Measurements from ENCODE around the gene TEX29. TPM values are rescaled to one million over a fixed set of nuclear protein-coding genes. Genes with fewer than 3 reads are reported as not detected.

TEX29 gene
- total and polyA plus RNA-seq, 4 donors, result 0.96 to 5.5 (median 1.7) TPM

GRCh38 chr13:111296417-111296816 is 24.0 kb upstream of the TEX29 start:
- no peaks in the 10 kb centered on the region for H3K27me3 ChIP-seq (ENCODE audit: control insufficient read depth in 1 of 2, insufficient read depth in 2 of 2, low read length in 1 of 2)
- no peak overlapping the region for H3K27ac ChIP-seq (ENCODE audit: low read depth in 1 of 2, low read length in 2 of 2)
- no peaks in the 10 kb centered on the region for H3K9me3 ChIP-seq (ENCODE audit: control insufficient read depth, low read length)
- H3K36me3 ChIP-seq (ENCODE audit: control insufficient read depth in 1 of 2, insufficient read depth in 2 of 2, low read length in 1 of 2), result peaks cover 0 to 6% of the 10 kb centered on the region in 2 donors
- no peak for DNase-seq
- intact Hi-C loops (cut with DNase I), result no loop called here
- 63 to 65% methylated on average over 6 of the region's 6 CpGs for WGBS, 2 donors
- no peak overlapping the region for H3K4me3 ChIP-seq (ENCODE audit: low read length in 2 of 2)
- no peaks in the 10 kb centered on the region for H3K4me1 ChIP-seq (ENCODE audit: control insufficient read depth in 1 of 2, insufficient read depth in 2 of 2, low read length in 2 of 2)
- ATAC-seq (ENCODE audit: low FRiP score), result no peak

GRCh38 chr13:111298214-111298975 is 22.0 kb upstream of the TEX29 start:
- ATAC-seq (ENCODE audit: low FRiP score) (no peak), DNase-seq (no peak)
- no peak overlapping the region for H3K27ac ChIP-seq (ENCODE audit: low read depth in 1 of 2, low read length in 2 of 2)
- intact Hi-C loops (cut with DNase I), result no loop called here
- 74 to 77% methylated on average over 13 of the region's 13 CpGs for WGBS, 2 donors
- H3K9me3 ChIP-seq (ENCODE audit: control insufficient read depth, low read length), result no peaks in the 10 kb centered on the region
- H3K4me1 ChIP-seq (ENCODE audit: control insufficient read depth in 1 of 2, insufficient read depth in 2 of 2, low read length in 2 of 2), result no peaks in the 10 kb centered on the region
- no peaks in the 10 kb centered on the region for H3K27me3 ChIP-seq (ENCODE audit: control insufficient read depth in 1 of 2, insufficient read depth in 2 of 2, low read length in 1 of 2)
- no peak overlapping the region for H3K4me3 ChIP-seq (ENCODE audit: low read length in 2 of 2)
- peaks cover 4 to 6% of the 10 kb centered on the region in 2 donors for H3K36me3 ChIP-seq (ENCODE audit: control insufficient read depth in 1 of 2, insufficient read depth in 2 of 2, low read length in 1 of 2)

GRCh38 chr13:111302045-111302726 is 18.3 kb upstream of the TEX29 start:
- intact Hi-C loops (cut with DNase I), result no loop called here
- no peak for ATAC-seq (ENCODE audit: low FRiP score)
- Histone ChIP-seq H3K27me3 (ENCODE audit: control insufficient read depth in 1 of 2, insufficient read depth in 2 of 2, low read length in 1 of 2) (no peaks in the 10 kb centered on the region), H3K9me3 (ENCODE audit: control insufficient read depth, low read length) (no peaks in the 10 kb centered on the region), H3K27ac (ENCODE audit: low read depth in 1 of 2, low read length in 2 of 2) (no peak overlapping the region), H3K4me3 (ENCODE audit: low read length in 2 of 2) (no peak overlapping the region), H3K36me3 (ENCODE audit: control insufficient read depth in 1 of 2, insufficient read depth in 2 of 2, low read length in 1 of 2) (peaks cover 11 to 16% of the 10 kb centered on the region in 2 donors), H3K4me1 (ENCODE audit: control insufficient read depth in 1 of 2, insufficient read depth in 2 of 2, low read length in 2 of 2) (no peaks in the 10 kb centered on the region)
- DNase-seq, result no peak
- 79 to 85% methylated on average over 22 of the region's 22 CpGs for WGBS, 2 donors

GRCh38 chr13:111303559-111303958 is 16.9 kb upstream of the TEX29 start:
- intact Hi-C loops (cut with DNase I), result no loop called here
- H3K27me3 ChIP-seq (ENCODE audit: control insufficient read depth in 1 of 2, insufficient read depth in 2 of 2, low read length in 1 of 2), result no peaks in the 10 kb centered on the region
- H3K36me3 ChIP-seq (ENCODE audit: control insufficient read depth in 1 of 2, insufficient read depth in 2 of 2, low read length in 1 of 2), result peaks cover 11 to 14% of the 10 kb centered on the region in 2 donors
- no peaks in the 10 kb centered on the region for H3K9me3 ChIP-seq (ENCODE audit: control insufficient read depth, low read length)
- H3K4me1 ChIP-seq (ENCODE audit: control insufficient read depth in 1 of 2, insufficient read depth in 2 of 2, low read length in 2 of 2), result no peaks in the 10 kb centered on the region
- no peak for DNase-seq
- H3K4me3 ChIP-seq (ENCODE audit: low read length in 2 of 2), result no peak overlapping the region
- no peak overlapping the region for H3K27ac ChIP-seq (ENCODE audit: low read depth in 1 of 2, low read length in 2 of 2)
- whole genome bisulfite sequencing, 2 donors, result 95 to 96% methylated on average over 11 of the region's 11 CpGs
- ATAC-seq (ENCODE audit: low FRiP score), result no peak

GRCh38 chr13:111304041-111304544 is 16.3 kb upstream of the TEX29 start:
- WGBS, 2 donors, result 90 to 91% methylated on average over 15 of the region's 15 CpGs
- intact Hi-C loops (cut with DNase I), result no loop called here
- DNase-seq (no peak), ATAC-seq (ENCODE audit: low FRiP score) (no peak)
- Histone ChIP-seq H3K27ac (ENCODE audit: low read depth in 1 of 2, low read length in 2 of 2) (no peak overlapping the region), H3K4me1 (ENCODE audit: control insufficient read depth in 1 of 2, insufficient read depth in 2 of 2, low read length in 2 of 2) (no peaks in the 10 kb centered on the region), H3K9me3 (ENCODE audit: control insufficient read depth, low read length) (no peaks in the 10 kb centered on the region), H3K36me3 (ENCODE audit: control insufficient read depth in 1 of 2, insufficient read depth in 2 of 2, low read length in 1 of 2) (peaks cover 11 to 14% of the 10 kb centered on the region in 2 donors), H3K4me3 (ENCODE audit: low read length in 2 of 2) (no peak overlapping the region), H3K27me3 (ENCODE audit: control insufficient read depth in 1 of 2, insufficient read depth in 2 of 2, low read length in 1 of 2) (no peaks in the 10 kb centered on the region)

GRCh38 chr13:111304603-111305289 is 15.7 kb upstream of the TEX29 start:
- 91 to 92% methylated on average over 20 of the region's 20 CpGs for WGBS, 2 donors
- Histone ChIP-seq H3K4me3 (ENCODE audit: low read length in 2 of 2) (no peak overlapping the region), H3K27ac (ENCODE audit: low read depth in 1 of 2, low read length in 2 of 2) (no peak overlapping the region), H3K27me3 (ENCODE audit: control insufficient read depth in 1 of 2, insufficient read depth in 2 of 2, low read length in 1 of 2) (no peaks in the 10 kb centered on the region), H3K4me1 (ENCODE audit: control insufficient read depth in 1 of 2, insufficient read depth in 2 of 2, low read length in 2 of 2) (no peaks in the 10 kb centered on the region), H3K9me3 (ENCODE audit: control insufficient read depth, low read length) (no peaks in the 10 kb centered on the region), H3K36me3 (ENCODE audit: control insufficient read depth in 1 of 2, insufficient read depth in 2 of 2, low read length in 1 of 2) (peaks cover 11 to 14% of the 10 kb centered on the region in 2 donors)
- ATAC-seq (ENCODE audit: low FRiP score) (no peak), DNase-seq (no peak)
- intact Hi-C loops (cut with DNase I), result no loop called here

GRCh38 chr13:111312944-111313590 is 7.4 kb upstream of the TEX29 start:
- H3K27me3 ChIP-seq (ENCODE audit: control insufficient read depth in 1 of 2, insufficient read depth in 2 of 2, low read length in 1 of 2), result no peaks in the 10 kb centered on the region
- H3K27ac ChIP-seq (ENCODE audit: low read depth in 1 of 2, low read length in 2 of 2), result no peak overlapping the region
- H3K36me3 ChIP-seq (ENCODE audit: control insufficient read depth in 1 of 2, insufficient read depth in 2 of 2, low read length in 1 of 2), result peaks cover 0 to 1% of the 10 kb centered on the region in 2 donors
- intact Hi-C loops (cut with DNase I), result no loop called here
- no peak overlapping the region for H3K4me3 ChIP-seq (ENCODE audit: low read length in 2 of 2)
- H3K4me1 ChIP-seq (ENCODE audit: control insufficient read depth in 1 of 2, insufficient read depth in 2 of 2, low read length in 2 of 2), result no peaks in the 10 kb centered on the region
- 97 to 98% methylated on average over 17 of the region's 17 CpGs for WGBS, 2 donors
- H3K9me3 ChIP-seq (ENCODE audit: control insufficient read depth, low read length), result no peaks in the 10 kb centered on the region
- DNase-seq (no peak), ATAC-seq (ENCODE audit: low FRiP score) (no peak)

- no peak overlapping the region for H3K4me3 ChIP-seq (ENCODE audit: low read length in 2 of 2)
- DNase-seq, result no peak
- no peak for ATAC-seq (ENCODE audit: low FRiP score)
- no peaks in the 10 kb centered on the region for H3K4me1 ChIP-seq (ENCODE audit: control insufficient read depth in 1 of 2, insufficient read depth in 2 of 2, low read length in 2 of 2)
- no peak overlapping the region for H3K27ac ChIP-seq (ENCODE audit: low read depth in 1 of 2, low read length in 2 of 2)
- intact Hi-C loops (cut with DNase I), result no loop called here
- peaks cover 0 to 1% of the 10 kb centered on the region in 2 donors for H3K36me3 ChIP-seq (ENCODE audit: control insufficient read depth in 1 of 2, insufficient read depth in 2 of 2, low read length in 1 of 2)
- H3K9me3 ChIP-seq (ENCODE audit: control insufficient read depth, low read length), result no peaks in the 10 kb centered on the region
- no peaks in the 10 kb centered on the region for H3K27me3 ChIP-seq (ENCODE audit: control insufficient read depth in 1 of 2, insufficient read depth in 2 of 2, low read length in 1 of 2)
- 79 to 82% methylated on average over 14 of the region's 14 CpGs for WGBS, 2 donors
Observed at GRCh38 chr13:111313911-111314425, 6.5 kb upstream of the TEX29 start.

Data from aorta (tissue), 5 donors.